Fibroblast of skin of right quadriceps (primary cell): Measurements from ENCODE around the gene SUCNR1.
"Not testable (repeated sequence)": the region's sequence is repeated elsewhere in the genome, so short reads cannot be mapped to it uniquely, and the experiment has no call there.

Experiments used
- DNase-seq: peaks from one replicate; pipeline ENCODE4 v3.0.0-alpha.2; 2013

Gene SUCNR1

DNA sequence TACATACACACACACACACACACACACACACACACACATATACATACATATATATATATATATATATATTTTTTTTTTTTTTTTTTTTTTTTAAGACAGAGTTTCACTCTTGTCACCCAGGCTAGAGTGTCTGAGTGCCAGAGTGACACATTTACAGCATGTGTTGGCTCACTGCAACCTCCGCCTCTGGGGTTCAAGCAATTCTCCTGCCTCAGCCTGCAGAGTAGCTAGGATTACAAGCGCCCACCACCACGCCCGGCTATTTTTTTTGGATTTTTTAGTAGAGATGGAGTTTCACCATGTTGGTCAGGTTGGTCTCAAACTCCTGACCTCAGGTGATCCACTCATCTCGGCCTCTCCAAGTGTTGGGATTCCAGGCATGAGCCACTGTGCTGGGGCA lies 636 bp downstream of the SUCNR1 start:
- DNase-seq, result not testable (repeated sequence)

- DNase-seq, result no peak
Observed at GRCh38 chr3:151875759-151876158, 2.3 kb downstream of the SUCNR1 start.

DNA sequence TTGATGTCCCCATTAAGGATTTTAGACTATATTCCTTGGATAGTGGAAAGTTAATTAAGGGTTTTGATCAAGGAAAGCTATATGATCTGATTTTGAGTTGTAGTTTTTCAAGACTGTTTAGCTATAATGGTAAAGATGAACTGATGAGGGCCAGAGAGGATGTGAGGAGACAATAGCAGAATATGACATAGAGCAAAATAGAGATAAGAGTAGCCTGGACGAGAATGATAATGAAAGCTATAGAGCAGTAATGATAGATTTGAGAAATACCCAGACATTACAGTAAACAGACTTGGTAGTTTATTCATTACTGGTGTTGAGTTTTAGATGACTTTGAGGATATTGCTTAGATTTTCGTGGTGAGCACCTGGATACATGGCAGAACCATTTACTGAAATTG lies 3.8 kb downstream of the SUCNR1 start:
- DNase-seq, result no peak

GRCh38 chr3:151878465-151878864 lies 5.0 kb downstream of the SUCNR1 start:
- DNase-seq, result no peak

GRCh38 chr3:151879037-151879436 lies 5.6 kb downstream of the SUCNR1 start:
- no peak for DNase-seq

GRCh38 chr3:151879679-151880415 lies 6.4 kb downstream of the SUCNR1 start:
- DNase-seq, result no peak

DNA sequence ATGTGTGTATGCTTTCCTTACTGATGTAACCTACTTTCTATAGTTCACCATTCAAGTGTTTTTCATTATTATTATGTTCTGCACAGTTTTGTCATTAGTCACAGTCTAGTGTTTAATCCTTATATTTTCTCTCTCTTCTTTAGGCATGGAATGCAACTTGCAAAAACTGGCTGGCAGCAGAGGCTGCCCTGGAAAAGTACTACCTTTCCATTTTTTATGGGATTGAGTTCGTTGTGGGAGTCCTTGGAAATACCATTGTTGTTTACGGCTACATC lies 6.9 kb downstream of the SUCNR1 start:
- DNase-seq, result peak; percentile 81

GRCh38 chr3:151881137-151881536 lies 7.7 kb downstream of the SUCNR1 start:
- no peak for DNase-seq

DNA sequence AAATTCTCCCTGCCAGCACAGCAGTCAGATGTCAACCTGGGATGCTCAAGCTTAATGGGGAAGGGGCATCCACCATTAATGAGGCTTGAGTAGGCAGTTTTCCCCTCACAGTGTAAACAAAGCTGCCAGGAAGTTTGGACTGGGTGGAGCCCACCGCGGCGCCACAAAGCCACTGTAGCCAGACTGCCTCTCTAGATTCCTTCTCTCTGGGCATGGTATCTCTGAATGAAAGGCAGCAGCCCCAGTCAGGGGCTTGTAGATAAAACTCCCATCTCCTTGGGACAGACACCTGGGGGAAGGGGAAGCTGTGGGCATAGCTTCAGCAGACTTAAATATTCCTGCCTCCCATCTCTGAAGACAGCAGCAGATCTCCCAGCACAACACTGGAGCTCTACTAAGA lies 12.0 kb downstream of the SUCNR1 start:
- not testable (repeated sequence) for DNase-seq

DNA sequence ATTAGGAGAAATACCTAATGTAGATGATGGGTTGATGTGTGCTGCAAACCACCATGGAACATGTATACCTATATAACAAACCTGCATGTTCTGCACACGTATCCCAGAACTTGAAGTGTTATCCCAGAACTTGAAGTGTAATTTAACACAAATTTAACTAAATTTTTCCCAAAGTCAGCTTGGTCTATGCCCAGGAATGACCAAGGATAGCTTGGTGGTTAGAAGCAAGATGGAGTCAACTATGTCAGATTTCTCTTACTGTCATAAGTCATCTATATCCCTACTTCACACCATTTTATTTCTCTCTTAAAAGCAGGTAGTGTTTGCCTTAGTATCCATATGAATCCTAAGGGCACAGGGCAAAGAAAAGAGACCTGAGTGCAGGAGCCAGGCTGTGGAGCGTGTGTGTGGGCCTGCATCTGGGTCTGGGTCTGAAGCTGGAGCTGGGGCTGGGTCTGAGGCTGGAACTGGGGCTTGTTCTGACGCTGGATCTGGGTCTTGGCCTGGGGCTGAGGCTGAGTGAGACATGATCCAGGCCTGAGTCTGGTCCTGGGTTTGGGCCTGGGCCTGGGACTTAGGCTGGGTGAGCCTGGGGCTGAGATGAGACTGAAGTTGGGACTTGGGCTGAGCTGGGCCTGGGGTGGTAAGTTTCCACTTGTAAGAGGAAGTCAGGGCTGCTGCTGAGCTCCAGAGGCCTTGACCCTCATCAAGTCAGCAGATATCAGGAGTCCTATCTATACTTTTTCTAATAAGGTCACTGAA lies 14.2 kb downstream of the SUCNR1 start:
- not testable (repeated sequence) for DNase-seq

- no peak for DNase-seq
Observed at GRCh38 chr3:151890721-151891141, 17.3 kb downstream of the SUCNR1 start.

DNA sequence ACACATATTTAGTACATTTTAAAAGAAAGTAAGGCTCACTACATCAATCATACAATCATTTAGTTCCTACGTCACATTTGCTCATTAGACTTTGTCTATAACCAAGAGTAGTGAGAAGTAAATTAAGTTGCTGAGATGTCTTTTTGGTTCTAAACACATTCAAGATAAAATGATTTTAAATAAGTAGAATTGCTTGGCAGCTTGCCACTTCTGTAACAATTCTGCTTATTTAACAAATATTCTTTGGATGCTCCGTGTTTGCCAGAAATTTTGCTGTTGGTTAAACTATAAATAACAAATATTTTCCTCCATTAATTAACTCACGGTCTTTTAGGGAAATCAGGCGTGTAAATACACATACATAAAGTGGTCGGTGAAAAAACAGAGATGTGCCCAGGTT lies 18.3 kb downstream of the SUCNR1 start:
- DNase-seq, result no peak

GRCh38 chr3:151894219-151894618 lies 20.8 kb downstream of the SUCNR1 start:
- DNase-seq, result no peak

DNA sequence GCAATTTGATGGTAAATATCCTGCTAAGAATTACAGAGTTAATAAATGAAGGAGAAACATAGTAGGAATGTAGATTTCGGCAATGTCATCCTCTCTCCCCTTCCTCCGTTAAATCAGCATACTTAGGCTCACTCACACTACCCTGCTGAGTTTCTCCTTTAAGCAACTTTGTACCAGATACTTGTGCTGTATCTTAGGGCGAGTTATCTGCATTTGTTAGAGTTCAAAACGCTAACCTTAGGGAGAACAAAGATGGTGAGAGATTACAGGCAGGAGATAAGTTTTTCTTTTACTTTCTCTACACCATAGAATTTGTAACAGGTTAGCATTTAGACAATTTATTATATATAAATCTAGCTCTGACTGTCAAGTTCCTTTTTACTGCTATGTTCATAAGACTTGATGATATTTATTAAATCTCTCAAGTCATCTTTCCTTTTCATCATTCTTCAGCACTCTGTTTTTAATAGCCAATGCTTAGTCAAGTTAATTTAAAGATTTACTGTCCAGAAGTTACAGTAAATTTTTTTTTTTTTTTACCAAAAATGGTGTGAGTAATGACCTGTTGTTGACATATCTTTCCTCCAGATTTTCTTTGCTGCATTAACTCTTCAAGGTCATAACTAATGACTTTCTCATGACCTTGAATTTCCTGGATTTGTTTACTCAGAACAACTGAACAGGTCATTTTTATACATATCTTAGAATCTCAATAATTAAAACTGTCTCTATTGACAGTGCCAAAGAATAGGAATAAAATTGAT lies 22.2 kb downstream of the SUCNR1 start:
- DNase-seq, result peak; percentile 53

DNA sequence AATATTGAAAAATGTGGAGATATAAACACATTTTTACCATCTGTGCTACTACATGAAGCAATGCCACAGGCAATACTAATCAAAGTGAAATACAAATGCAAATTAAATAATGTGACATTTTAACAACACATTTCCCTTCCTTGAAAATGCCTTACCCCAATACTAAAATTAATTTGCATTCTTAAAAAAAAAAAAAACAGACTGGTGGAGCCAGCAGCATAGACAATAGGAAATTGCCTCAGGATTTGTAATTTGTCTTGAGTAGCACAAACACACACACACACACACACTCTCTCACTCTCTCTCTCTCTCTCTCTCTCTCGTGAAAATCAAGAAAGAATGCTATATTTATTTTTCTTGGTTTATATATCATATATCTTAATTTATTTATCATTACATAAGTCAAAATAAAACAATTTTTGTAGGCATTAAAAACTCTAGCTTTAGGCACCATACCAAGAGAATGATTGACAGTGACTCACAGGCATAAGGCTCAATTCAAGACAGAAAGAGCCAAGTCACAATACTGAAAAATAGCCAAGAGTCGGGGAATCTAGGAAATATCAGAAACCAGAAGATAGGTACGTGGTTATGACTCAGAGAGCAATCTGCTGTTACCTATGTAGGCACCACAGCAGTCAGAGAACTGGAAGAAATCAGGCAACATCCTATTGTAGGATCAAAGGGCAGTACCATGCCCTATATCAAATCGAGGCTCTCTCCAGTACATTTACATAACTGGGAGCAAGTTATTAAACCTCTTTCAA lies 23.0 kb downstream of the SUCNR1 start:
- no peak for DNase-seq

- not testable (repeated sequence) for DNase-seq
Observed at GRCh38 chr3:151898121-151898520, 24.7 kb downstream of the SUCNR1 start.

DNA sequence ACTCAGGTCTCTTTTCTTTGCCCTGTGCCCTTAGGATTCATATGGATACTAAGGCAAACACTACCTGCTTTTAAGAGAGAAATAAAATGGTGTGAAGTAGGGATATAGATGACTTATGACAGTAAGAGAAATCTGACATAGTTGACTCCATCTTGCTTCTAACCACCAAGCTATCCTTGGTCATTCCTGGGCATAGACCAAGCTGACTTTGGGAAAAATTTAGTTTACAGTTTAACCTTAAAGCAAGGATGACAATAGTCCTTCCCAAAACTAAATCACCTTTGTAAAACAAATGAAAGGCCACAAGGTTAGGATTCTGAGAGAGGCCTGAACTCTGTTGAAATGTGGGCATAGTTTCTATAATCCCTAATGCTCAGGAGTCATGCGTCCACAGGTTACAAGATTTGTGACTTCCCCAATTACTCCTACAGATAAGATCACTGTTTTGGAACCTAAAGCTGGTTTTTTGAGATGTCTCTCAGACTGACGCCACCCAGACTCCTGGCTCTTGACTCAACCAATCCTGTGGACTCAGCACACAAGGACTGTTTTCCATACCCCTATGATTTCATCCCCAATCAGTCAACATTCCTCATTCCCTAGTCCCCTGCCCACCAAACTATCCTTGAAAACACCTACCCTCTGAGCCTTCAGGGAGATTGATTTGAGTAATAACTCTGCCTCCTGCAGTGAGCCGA lies 25.3 kb downstream of the SUCNR1 start:
- not testable (repeated sequence) for DNase-seq

DNA sequence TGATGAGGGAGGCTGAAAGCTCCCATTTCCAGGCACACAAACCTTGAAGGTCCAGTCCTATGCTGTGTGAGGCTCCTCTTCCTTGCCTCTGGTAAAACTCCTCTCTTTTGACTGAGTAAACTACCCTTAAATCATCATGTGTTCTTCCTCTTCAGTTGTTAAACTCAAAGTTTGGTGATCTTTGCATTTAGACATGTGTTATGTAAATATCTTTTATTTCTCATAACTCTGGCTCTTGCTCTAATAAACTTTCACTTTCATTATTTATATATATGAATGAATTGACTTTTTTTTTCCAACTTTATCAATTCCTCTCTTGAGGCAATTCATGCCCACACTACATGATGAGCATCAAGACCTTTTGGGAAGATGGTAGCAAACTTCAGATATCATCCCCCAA lies 26.6 kb downstream of the SUCNR1 start:
- DNase-seq, result no peak

DNA sequence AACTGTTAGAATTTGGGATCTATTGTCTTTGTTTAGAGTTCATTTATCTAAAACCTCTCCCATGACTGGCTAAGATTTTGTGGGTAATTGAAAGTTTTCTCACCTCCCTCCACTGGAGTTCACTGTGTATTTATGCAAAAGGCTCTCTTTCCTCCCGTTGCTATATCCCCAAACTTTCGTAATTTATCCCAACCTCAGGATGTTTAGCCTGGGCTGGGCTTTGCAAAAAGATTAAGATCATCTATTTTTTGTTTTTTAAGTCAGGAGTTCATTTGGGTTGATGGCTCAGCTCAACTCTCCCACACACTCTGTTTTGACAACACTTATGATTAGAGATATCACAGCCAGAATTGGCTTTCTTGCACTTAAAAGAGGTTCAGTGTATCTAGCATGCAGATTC lies 27.0 kb downstream of the SUCNR1 start:
- DNase-seq, result no peak

DNA sequence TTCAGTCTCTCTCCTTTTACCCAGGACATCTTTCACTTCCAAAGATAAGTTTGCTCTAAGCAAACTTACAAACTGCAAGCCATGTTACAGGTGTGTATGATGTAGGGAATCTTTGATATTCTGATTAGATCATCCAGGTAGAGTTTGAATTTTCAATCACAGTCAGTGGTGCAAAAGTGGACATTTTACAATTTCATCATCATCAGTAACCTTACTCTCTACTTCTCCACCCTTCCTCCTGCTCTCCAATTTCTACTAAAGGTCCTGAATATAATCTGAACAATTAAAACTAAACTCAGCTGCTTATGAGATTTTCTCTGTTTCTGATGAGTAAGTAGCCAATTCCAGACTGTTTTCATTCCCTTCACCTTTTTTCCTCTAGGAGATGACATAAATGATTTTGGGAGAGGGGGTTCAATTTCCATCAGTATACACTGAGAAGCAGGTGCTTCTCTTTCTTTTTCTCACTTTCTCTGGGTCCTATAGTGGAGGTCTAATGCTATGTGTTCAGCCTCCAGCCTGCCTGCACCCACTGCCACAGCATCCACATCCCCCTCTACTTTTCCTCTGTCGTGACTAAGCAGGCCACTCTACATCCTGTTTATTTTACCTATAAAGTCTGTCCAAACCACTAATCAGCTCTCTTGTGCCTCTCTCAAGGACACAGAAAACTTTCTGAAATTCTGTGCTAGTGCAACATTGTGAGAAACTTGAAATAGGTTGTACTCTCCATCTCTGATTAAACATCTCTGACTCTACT lies 27.6 kb downstream of the SUCNR1 start:
- peak; percentile 46 for DNase-seq

DNA sequence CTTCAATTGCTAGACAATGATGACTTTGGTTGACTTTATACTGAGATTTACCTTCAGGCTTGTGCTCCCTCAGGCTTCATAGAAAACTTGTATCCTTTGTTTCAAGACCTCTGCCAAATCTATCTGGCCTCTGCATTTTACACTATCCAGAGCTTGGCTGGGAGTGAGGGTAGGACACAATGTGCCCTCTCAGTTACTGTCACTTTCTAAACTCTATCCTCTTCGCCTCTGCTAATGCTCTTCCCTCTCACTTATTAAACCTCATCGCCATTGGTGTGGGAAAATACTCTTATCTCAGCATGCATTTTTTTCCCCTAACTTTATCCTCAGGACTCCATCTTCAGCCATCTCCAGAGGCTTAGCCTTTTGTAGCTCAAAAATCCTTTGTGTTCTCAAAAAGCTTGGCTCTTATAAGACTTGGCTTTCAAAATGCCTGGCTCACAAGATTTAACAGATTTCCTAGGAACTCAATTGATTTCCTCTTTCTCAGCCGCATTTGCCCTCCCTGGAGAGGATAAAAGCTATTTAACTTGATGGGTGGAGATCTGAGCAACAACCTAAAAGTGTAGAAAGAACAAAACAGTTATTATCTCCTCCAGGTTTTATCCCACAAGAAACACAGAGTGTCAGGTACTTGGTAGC lies 28.3 kb downstream of the SUCNR1 start:
- DNase-seq, result no peak
